Right renal pelvis (tissue), 4 donors: ENCODE measurements around the gene SYNM. TPM values are rescaled to one million over a fixed set of nuclear protein-coding genes. Genes with fewer than 3 reads are reported as not detected.

Source experiments
- DNase-seq, 4 donors: peaks; one replicate each; pipeline ENCODE4 v3.0.0-alpha.2; 2013; ENCODE audit warnings: low read depth in 4 of 4, low spot score in 3 of 4, missing footprints in 1 of 4
- polyA plus RNA-seq, 4 donors: library from polyadenylated mRNA; unstranded; fragments of 120-200 nt; gene quantifications; one replicate each; pipeline ENCODE4 v1.2.1, GENCODE V29; 2013; ENCODE audit not compliant: insufficient read length in 4 of 4

SYNM gene
- polyA plus RNA-seq, 4 donors = 1.7 to 2.2 (median 2.0) TPM

- DNase-seq = no peak
Observed at GRCh38 chr15:99163271-99164062, 58.6 kb downstream of the SYNM start.

DNA sequence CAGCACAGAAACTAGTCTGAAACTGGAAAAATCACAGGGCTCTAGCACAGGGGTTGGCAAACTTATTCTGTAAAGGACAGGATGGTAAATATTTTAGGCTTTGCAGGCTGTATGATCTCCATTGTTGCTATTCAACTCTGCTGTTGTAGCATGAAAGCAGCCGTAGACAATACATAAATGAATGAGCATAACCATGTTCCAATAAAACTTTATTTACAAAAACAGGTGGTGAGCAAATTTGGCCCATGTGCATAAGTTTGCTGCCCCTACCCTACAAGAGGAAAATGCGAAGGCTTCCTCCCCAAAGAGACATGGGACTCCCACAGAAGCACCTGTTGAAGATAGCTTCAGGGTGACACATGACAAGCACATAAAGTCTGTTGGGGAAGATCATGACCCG, 59.2 kb downstream of the SYNM start:
- DNase-seq = no peak

- DNase-seq = no peak
Observed at GRCh38 chr15:99165020-99165790, 60.3 kb downstream of the SYNM start.

GRCh38 chr15:99165956-99166689, 61.2 kb downstream of the SYNM start:
- no peak for DNase-seq

DNA sequence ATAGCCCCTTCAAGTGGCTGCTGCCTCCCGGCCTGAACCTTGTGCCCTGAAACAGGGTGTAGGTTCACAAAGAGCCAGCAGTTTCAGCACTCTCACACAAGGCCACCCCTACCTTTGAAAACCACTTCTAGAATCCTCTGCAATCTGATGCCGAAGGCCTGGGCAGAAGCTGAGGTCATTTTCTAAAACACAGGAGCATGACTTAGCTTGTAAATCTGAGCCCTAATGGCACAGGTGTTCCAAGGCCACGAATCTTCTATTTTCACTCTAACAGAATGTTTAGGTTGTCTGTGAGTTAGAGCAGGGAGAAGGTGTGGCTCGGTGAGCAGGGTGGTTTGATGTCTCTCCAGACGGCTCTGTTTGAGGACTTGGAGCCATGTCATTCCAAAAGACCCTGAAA, 62.3 kb downstream of the SYNM start:
- DNase-seq = no peak

GRCh38 chr15:99167640-99168039, 62.8 kb downstream of the SYNM start:
- no peak for DNase-seq

GRCh38 chr15:99168601-99169580, 64.0 kb downstream of the SYNM start:
- no peak for DNase-seq

GRCh38 chr15:99169769-99170311, 65.0 kb downstream of the SYNM start:
- DNase-seq = no peak

DNA sequence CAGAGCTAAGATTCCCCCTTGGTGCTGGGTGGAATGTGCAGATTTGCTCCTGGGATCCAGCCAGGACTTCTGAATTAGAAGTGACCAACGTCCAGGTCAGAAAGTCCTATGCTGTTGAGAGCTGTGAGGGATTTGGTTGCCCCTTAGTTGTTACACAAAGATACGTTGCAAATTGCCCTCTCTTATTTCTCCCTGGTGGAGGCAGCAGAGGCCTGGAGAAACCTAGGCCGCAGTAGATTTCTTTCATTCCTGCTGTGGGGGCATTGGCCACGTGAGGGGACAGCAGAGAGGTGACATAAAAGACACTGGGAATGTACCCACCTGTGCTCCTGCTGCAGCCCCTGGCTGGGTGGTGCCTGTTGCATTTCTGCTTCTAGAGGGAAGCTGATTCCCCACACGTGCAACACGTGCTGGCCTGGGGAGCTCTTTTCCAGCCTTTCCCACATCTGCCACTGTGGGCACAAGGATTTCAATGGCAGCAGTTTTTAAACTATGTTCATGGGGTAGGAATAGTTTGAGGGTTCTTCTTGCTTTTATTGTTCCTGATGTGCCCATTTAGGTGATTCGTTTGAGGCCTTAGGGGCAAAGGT, 65.7 kb downstream of the SYNM start:
- DNase-seq = no peak

DNA sequence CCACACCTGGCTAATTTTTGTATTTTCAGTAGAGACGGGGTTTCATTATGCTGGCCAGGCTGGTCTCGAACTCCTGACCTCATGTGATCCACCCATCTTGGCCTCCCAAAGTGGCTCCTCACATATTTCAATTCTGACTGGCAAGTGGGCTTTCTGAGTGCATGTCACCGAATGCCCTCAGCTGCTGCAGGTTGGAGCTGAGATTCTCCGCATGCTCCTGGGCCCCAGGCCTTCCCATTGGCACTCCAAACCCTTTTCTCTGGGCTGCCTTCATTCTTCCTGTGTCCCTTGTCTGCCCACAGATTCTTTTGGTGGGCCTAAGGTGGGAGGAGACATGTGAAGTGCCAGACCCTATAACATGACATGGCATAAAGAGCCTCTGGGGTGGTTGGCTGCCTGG, 67.3 kb downstream of the SYNM start:
- no peak for DNase-seq

DNA sequence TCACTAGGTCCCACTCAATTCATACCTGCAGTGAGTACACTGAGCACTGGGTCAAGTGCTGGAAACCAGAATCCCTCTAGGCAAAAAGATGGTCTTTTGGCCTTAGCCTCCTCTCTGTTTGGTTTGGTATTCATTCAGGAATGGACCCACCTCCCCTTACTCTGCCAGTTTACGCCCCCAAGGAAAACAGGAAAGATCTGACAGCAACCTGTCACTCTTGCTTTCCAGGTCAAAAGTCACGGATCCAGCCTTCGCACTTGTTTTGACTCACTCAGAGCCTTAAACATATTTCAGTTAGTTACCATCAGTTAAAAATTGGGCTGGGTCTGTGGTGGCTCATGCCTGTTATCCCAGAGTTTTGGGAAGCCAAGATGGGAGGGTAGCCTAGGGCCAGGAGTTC, 68.1 kb downstream of the SYNM start:
- DNase-seq = no peak

- DNase-seq = no peak
Observed at GRCh38 chr15:99174567-99175395, 69.9 kb downstream of the SYNM start.

- DNase-seq = no peak
Observed at GRCh38 chr15:99176757-99177156, 71.9 kb downstream of the SYNM start.

DNA sequence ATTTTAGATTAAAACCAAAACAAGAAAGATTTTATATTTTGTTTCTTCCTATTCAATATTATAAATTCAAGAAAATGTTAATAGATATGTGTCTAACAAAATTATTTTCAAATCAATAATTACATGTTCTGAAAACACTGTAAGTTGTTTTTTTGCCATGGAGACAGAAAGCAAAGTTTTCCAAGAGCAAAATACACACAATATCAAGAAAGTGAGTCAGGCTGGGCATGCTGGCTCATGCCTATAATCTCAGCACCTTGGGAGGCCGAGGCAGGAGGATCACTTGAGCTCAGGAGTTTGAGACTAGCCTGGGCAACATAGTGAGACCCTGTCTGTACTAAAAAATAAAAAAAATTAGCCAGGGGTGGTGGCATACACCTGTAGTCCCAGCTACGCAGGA, 72.8 kb downstream of the SYNM start:
- DNase-seq = no peak

- DNase-seq = no peak
Observed at GRCh38 chr15:99180086-99180963, 75.4 kb downstream of the SYNM start.

- no peak for DNase-seq
Observed at GRCh38 chr15:99180964-99181306, 76.1 kb downstream of the SYNM start.

DNA sequence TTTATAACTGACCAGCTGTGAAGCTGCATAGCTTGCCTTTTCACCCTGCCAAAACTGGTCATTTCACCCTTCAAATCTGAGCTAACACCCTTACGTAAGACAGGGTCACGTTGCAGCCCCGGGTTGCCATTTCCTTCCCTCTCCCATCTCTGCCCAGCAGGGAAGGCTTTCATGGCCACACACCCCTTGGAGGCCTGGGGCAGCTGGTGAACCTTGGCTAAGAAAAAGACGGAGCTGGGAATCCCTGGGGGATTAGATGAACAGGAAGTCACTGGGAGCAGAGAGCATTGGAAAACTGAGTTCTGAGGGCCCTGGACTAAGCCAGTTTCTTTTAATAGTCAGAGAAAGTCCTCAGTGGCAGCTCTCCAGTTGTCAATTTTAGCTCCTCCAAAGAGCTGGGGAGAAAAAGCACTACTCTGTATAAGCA, 76.7 kb downstream of the SYNM start:
- DNase-seq = no peak

GRCh38 chr15:99182791-99183190, 77.9 kb downstream of the SYNM start:
- no peak for DNase-seq
